NCI-H526 treated with DMSO at 0.1 percent for 48 hours (cell line): ENCODE measurements around the gene RGS7.
"Not testable (repeated sequence)": the region's sequence is repeated elsewhere in the genome, so short reads cannot be mapped to it uniquely, and the experiment has no call there.

Experiments used
- DNase-seq: peaks from one replicate; lab custom pipeline; 2025; lab: John Stamatoyannopoulos, UW

RGS7 gene

GRCh38 chr1:240786880-240787279, 570.1 kb downstream of the RGS7 start:
- DNase-seq: no peak

DNA sequence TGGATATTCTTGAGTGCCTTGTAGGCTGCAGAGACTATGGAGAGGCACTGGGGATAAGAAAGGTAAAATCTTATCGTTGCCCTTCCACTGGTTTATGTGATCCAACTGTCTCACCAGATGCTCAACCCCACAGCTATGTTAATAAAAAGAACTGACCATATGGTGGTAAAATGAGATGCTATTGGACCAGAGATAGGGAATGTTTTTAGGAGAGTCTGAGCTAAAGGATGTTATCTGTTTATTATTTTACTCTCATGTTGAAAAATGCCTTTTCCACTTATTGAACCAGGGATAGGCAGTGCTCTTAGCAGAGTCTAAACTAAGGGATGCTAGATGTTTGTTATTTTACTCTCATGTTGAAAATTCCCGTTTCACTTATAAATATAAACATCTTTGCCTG, 572.2 kb downstream of the RGS7 start:
- no peak for DNase-seq

GRCh38 chr1:240783728-240784137, 573.3 kb downstream of the RGS7 start:
- DNase-seq: not testable (repeated sequence)

DNA sequence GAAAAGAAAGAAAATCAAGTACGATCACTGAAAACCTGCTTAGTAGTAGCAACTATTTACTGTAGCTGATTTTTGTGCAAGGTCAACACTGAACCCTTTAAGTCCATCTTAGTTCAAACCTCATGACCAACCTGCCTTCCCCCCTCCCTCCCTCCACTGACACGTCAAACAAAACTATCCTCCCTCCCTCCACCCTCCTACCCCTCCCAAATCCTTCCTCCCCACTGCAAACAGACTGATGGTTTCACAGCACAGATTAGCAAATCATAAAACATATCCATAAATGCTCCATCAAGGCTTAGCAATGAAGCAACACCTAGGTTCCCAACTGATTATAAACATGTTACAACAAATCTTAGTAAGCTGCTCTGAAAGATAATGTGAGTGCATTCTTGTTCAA, 580.8 kb downstream of the RGS7 start:
- no peak for DNase-seq

- no peak for DNase-seq
These were observed 584.9 kb downstream of the RGS7 start for GRCh38 chr1:240772131-240772530.

GRCh38 chr1:240771450-240771849, 585.6 kb downstream of the RGS7 start:
- no peak for DNase-seq

GRCh38 chr1:240768979-240769378, 588.0 kb downstream of the RGS7 start:
- no peak for DNase-seq

DNA sequence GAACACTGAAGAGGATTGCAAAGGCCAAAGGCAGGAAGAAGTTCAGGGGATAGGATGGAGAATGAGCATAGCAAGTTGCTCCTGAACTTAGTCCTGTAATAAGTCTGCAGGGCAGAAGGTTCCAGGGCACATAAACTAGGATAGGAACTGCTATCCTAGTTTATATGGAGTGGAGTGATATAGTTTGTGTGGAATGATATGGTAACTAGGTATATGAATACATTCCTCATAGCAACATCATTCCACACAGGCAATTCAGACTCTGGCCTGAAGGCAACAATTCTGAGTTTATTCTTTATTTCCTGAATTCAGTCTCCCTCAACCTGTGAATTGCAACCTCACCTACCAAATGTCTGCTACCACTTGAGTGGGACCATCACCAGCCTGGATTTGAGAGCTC, 590.2 kb downstream of the RGS7 start:
- DNase-seq: no peak

DNA sequence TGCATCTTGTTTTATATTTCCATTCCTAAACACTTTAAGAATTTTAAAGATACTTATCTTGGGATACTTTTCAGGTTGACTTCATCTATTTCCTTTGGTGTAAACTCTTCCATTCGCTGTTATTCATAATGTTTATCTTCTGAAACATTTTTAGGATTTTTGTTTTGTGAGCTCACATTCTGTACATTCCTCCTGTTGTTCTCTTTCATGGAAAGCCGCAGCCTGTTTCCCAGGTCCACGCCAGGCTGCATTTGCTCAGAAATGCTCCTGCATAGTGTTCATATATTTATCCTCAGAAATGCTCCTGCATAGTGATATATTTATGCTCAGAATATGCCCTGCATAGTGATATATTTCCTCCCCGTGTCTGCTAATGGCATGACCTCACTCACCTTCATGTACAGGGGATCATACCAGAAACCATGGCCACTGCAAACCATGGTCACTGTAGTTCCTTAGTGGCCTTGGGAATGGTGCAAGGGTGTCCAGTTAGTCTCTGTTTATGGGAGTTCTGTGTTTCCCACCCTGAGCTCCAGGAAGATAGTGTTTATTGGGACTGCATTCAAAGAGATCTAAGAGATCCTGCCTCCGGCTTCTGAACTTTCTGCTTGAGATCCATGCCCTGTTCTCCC, 591.2 kb downstream of the RGS7 start:
- DNase-seq: no peak

GRCh38 chr1:240763771-240764170, 593.2 kb downstream of the RGS7 start:
- no peak for DNase-seq

- not testable (repeated sequence) for DNase-seq
These were observed 593.9 kb downstream of the RGS7 start for GRCh38 chr1:240763095-240763494.

DNA sequence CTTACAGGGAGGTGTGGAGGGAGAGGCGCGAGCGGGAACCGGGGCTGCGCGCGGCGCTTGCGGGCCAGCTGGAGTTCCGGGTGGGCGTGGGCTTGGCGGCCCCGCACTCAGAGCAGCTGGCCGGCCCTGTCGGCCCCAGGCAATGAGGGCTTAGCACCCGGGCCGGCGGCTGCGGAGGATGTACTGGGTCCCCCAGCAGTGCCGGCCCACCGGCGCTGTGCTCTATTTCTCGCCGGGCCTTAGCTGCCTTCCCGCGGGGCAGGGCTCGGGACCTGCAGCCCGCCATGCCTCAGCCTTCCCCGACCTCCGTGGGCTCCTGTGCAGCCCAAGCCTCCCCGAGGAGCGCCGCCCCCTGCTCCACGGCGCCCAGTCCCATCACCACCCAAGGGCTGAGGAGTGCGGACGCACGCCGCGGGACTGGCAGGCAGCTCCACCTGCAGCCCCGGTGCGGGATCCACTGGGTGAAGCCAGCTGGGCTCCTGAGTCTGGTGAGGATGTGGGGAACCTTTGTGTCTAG, 594.5 kb downstream of the RGS7 start:
- DNase-seq: not testable (repeated sequence)

- DNase-seq: not testable (repeated sequence)
These were observed 598.2 kb downstream of the RGS7 start for GRCh38 chr1:240758777-240759176.

GRCh38 chr1:240758296-240758695, 598.7 kb downstream of the RGS7 start:
- DNase-seq: no peak

DNA sequence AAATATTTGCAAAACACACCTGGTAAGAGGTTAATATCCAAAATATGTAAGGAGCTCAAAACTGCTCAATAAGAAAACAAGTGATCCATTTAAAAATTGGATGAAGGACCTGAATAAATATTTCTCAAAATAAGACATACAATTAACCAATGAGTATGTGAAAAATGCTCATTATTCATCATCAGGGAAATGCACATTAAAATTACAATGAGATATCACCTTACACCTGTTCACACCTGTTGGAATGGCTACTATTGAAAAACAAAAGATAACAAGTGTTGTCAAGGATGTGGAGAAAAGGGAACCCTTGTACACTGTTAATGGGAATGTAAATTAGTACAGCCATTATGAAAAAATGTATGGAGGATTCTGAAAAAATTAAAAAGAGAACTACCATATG, 609.1 kb downstream of the RGS7 start:
- DNase-seq: no peak

GRCh38 chr1:240743705-240744104, 613.3 kb downstream of the RGS7 start:
- no peak for DNase-seq

DNA sequence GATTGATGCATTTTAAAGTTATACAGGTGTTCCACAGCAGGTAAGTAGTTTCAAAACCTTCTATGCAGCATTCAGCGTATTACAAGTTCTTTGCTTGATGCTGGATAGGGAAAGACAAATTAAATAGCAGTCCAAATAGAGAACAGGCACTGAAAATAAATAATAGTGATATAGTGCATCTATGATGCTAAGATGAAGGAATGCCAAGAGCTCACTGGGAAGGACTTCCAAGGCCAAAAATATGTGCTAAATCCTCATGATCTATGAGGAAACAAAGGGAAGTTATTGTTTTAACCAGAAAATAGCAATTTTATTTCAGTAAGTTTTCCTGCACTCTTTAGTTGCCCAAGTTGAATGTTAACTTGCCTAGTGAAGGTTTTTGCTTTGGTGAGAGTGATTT, 617.3 kb downstream of the RGS7 start:
- DNase-seq: no peak

GRCh38 chr1:240739139-240739538, 617.9 kb downstream of the RGS7 start:
- no peak for DNase-seq

- no peak for DNase-seq
These were observed 619.2 kb downstream of the RGS7 start for GRCh38 chr1:240737766-240738265.

GRCh38 chr1:240737298-240737697, 619.7 kb downstream of the RGS7 start:
- DNase-seq: no peak

- not testable (repeated sequence) for DNase-seq
These were observed 622.3 kb downstream of the RGS7 start for GRCh38 chr1:240734705-240735104.

- DNase-seq: no peak
These were observed 623.0 kb downstream of the RGS7 start for GRCh38 chr1:240734001-240734400.

DNA sequence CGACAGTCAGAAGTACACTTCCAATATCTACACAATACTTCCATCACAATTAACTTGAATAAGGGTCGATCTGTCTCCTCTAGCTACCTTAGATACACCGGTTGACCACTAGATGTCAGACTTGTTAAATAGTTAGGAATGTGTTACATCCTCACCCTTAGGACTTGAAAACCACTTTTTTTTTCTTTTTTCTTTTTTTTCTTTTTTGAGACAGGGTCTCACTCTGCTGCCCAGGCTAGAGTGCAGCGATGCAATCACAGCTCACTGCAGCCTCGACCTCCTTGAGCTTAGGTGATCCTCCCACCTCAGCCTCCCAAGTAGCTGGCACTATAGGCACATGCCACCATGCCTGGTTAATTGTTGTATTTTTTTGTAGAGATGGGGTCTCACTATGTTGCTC, 624.6 kb downstream of the RGS7 start:
- peak; percentile 3 for DNase-seq
